Left cardiac atrium (tissue), 4 donors: Measurements from ENCODE around the gene C9orf85. TPM values are rescaled to one million over a fixed set of nuclear protein-coding genes. Genes with fewer than 3 reads are reported as not detected.
"Not testable (repeated sequence)": the region's sequence is repeated elsewhere in the genome, so short reads cannot be mapped to it uniquely, and the experiment has no call there.

Experiments
- ATAC-seq, 2 donors: fragments of 200-7000 bp; cut with Tn5 transposase; one replicate each; pipeline ENCODE4 v1.9.1; 2020; ENCODE audit warnings: mild to moderate bottlenecking in 2 of 2, moderate library complexity in 2 of 2
- DNase-seq: peaks from one replicate; pipeline ENCODE4 v3.0.0-alpha.2; 2020
- intact Hi-C, 2 donors: fragments of 100-400 bp; cut with DNase I; formaldehyde crosslinking; loops; one replicate each; pipeline versions ENCODE4 v1.14.1 to v1.15.1; 2022 to 2023
- total RNA-seq, 2 donors: library from RNA; stranded (reverse); fragmentation: NEBNext Ultra II Directional; extraction: Animal tissue kit (Norgen Biotek cat#: 25700); gene quantifications; one replicate each; pipeline ENCODE4 v1.2.1, GENCODE V29; 2021
- donor health status: DM: no; HTN: yes; CAD: no.
- donor health status: DM: no; HTN: yes; CAD: no; lungs with severe emphysema.
- donor health status: DM: yes; HTN: yes; CAD: no.
- donor health status: Dilated cardiomyopathy.

C9orf85 gene
- total RNA-seq, 2 donors from 2014 or later, result 6.7 to 7.3 TPM

- no peak for ATAC-seq
- DNase-seq, result no peak
- intact Hi-C loops, result no loop called here
Measured at GRCh38 chr9:71929791-71930440, 18.5 kb downstream of the C9orf85 start.

- ATAC-seq (no peak), DNase-seq (no peak)
- intact Hi-C loops, result no loop called here
Measured at GRCh38 chr9:71931166-71931565, 19.7 kb downstream of the C9orf85 start.

- intact Hi-C loops, result no loop called here
- no peak for DNase-seq
- ATAC-seq, result no peak
Measured at GRCh38 chr9:71936066-71936465, 24.6 kb downstream of the C9orf85 start.

GRCh38 chr9:71937070-71937625, 25.7 kb downstream of the C9orf85 start:
- intact Hi-C loops, result no loop called here
- DNase-seq (no peak), ATAC-seq (no peak)

- intact Hi-C loops, result no loop called here
- DNase-seq (no peak), ATAC-seq (no peak)
Measured at GRCh38 chr9:71937898-71938297, 26.5 kb downstream of the C9orf85 start.

GRCh38 chr9:71941060-71941568, 29.7 kb downstream of the C9orf85 start:
- intact Hi-C loops, result no loop called here
- DNase-seq, result no peak

GRCh38 chr9:71941998-71942567, 30.6 kb downstream of the C9orf85 start:
- DNase-seq (no peak), ATAC-seq (no peak)
- intact Hi-C loops, result no loop called here

More at GRCh38 chr9:71941060-71941568, 29.7 kb downstream of the C9orf85 start:
- ATAC-seq, result no peak

GRCh38 chr9:71944754-71945375, 33.4 kb downstream of the C9orf85 start:
- ATAC-seq (no peak), DNase-seq (no peak)
- intact Hi-C loops, result no loop called here

GRCh38 chr9:71954652-71955051, 43.2 kb downstream of the C9orf85 start:
- intact Hi-C loops, result not testable (repeated sequence)

GRCh38 chr9:71955300-71955915, 44.0 kb downstream of the C9orf85 start:
- ATAC-seq (no peak), DNase-seq (no peak)
- intact Hi-C loops, result no loop called here

More at GRCh38 chr9:71954652-71955051, 43.2 kb downstream of the C9orf85 start:
- ATAC-seq, DNase-seq: not testable (repeated sequence)

- intact Hi-C loops, result loop anchor here in 1 of 2 donors (10.0 kb wide), 1 partner anchor 62 kb away; no protein-coding TSS in a partner anchor
- ATAC-seq, result no peak
- DNase-seq, result no peak
Measured at GRCh38 chr9:71962328-71962727, 50.9 kb downstream of the C9orf85 start.

GRCh38 chr9:71963471-71963996, 52.1 kb downstream of the C9orf85 start:
- intact Hi-C loops, result loop anchor here in 1 of 2 donors (10.0 kb wide), 1 partner anchor 61 kb away; no protein-coding TSS in a partner anchor
- not testable (repeated sequence) for DNase-seq, ATAC-seq

- DNase-seq, result no peak
- intact Hi-C loops, result loop anchor here in 1 of 2 donors (10.0 kb wide), 1 partner anchor 59 kb away; no protein-coding TSS in a partner anchor
- ATAC-seq, result no peak
Measured at GRCh38 chr9:71965403-71965802, 54.0 kb downstream of the C9orf85 start.

- no peak for ATAC-seq
- no peak for DNase-seq
- intact Hi-C loops, result loop anchor here in 1 of 2 donors (10.0 kb wide), 1 partner anchor 58 kb away; no protein-coding TSS in a partner anchor
Measured at GRCh38 chr9:71966601-71967000, 55.2 kb downstream of the C9orf85 start.

GRCh38 chr9:71968541-71969090, 57.2 kb downstream of the C9orf85 start:
- ATAC-seq (no peak), DNase-seq (no peak)
- intact Hi-C loops, result loop anchor here in 1 of 2 donors (10.0 kb wide), 1 partner anchor 56 kb away; no protein-coding TSS in a partner anchor

GRCh38 chr9:71975833-71976232, 64.4 kb downstream of the C9orf85 start:
- intact Hi-C loops, result no loop called here
- ATAC-seq (no peak), DNase-seq (no peak)

GRCh38 chr9:71977003-71977402, 65.6 kb downstream of the C9orf85 start:
- ATAC-seq, result no peak
- DNase-seq, result no peak
- intact Hi-C loops, result no loop called here
